Activated naive CD4-positive, alpha-beta T cell treated with anti-CD3 and anti-CD28 coated beads, Interleukin-2, amount 50 U/mL, for 24 hours (primary cell): ENCODE data around the gene WNT9A.

Experiments
- H3K27ac Mint-ChIP-seq: one replicate; pipeline ENCODE4 v1.8.0; 2021; ENCODE audit warnings: mild to moderate bottlenecking, mixed read lengths
- H3K27me3 Mint-ChIP-seq: one replicate; pipeline ENCODE4 v1.8.0; 2021; ENCODE audit warnings: mixed read lengths
- H3K36me3 Mint-ChIP-seq: one replicate; pipeline ENCODE4 v1.8.0; 2021; ENCODE audit warnings: mixed read lengths
- H3K4me1 Mint-ChIP-seq: one replicate; pipeline ENCODE4 v1.8.0; 2021; ENCODE audit warnings: mixed read lengths
- H3K4me3 Mint-ChIP-seq: one replicate; pipeline ENCODE4 v1.8.0; 2021; ENCODE audit warnings: mild to moderate bottlenecking, mixed read lengths
- H3K9me3 Mint-ChIP-seq: one replicate; pipeline ENCODE4 v1.8.0; 2021; ENCODE audit warnings: mixed read lengths

Gene WNT9A

DNA sequence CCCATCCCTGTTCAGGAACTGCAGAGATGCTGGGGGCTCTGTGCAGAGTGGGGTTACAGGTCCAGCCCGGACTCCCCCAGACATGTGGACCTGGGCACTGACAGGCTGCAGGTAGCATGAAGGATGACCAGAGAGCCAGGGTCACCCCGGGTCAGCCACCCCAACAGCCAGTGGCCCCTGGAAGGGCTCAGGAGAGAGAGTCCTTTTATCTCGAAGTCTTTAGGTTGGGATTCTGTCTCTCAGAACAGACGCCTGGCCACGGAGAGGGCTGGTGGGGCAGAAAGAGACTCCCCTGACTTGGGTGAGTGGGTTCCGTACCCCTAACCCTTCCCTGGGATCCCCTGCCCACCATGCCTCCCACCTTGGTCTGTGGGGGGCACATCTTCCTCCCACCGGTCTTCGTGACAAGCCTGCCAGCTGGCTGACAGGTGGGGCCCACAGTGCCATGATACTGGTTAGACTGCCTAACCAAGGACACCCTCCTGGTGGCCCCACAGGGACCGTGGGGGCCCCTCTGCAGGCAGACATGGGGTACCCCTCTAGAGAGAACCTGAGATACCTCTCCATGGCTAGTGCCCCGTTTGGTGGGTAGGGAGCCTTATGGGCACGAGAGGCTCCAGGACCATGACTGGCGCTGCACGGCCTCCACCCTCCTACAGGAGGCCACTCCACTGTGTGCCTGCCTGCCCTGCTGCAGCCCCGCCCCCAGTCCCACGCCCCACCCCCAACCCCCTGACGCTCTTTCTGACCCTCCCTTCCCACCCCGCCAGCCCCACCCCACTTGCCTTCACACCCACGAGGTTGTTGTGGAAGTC, 24.2 kb downstream of the WNT9A start:
- H3K27me3 Mint-ChIP-seq: no peaks in the 10 kb centered on the region
- no peaks in the 10 kb centered on the region for H3K9me3 Mint-ChIP-seq
- H3K36me3 Mint-ChIP-seq: no peaks in the 10 kb centered on the region
- no peaks in the 10 kb centered on the region for H3K4me1 Mint-ChIP-seq
- no peak overlapping the region for H3K4me3 Mint-ChIP-seq
- no peak overlapping the region for H3K27ac Mint-ChIP-seq

DNA sequence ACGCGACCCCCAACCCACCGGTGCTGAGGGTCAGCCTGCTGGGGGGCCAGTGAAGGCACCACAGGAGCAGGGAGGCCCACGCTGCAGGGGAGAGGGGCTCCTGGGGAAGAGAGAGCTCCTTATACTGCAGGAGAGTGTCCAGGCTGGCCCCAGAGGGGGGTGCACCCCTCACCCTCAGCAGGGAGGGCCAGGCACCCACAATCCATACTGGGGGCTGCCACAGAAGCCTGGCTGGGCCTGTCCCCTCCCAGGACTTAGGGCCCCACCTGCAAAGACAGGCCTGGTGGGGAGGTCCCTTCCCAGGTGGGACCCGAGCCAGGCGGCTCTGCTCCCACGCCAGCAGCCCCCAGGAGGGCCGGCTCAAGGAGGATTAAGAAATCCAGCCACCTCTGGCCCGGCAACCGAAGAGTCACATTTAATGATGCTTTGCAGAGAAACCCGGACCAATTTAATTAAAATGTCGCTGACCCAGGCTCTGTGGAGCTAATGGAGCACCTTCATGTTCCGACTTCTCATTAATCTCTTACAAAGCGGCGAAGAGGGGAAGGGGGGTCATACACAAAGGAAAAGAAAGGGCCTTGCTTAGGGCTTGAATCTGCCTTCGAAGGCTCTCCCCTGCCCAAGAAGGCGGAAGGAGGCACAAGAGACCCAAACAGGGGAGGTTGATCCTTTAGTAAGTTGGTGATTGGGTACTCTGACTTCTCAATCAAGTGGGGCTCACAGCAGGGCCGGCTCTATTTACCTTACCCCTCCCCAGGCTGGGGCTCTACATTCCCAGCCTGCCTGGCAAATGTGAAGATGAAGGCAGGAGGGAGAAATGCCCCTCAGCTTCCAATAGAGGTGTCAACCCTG, 25.0 kb downstream of the WNT9A start:
- no peak overlapping the region for H3K4me3 Mint-ChIP-seq
- H3K9me3 Mint-ChIP-seq: no peaks in the 10 kb centered on the region
- H3K27ac Mint-ChIP-seq: no peak overlapping the region
- H3K27me3 Mint-ChIP-seq: no peaks in the 10 kb centered on the region
- H3K36me3 Mint-ChIP-seq: no peaks in the 10 kb centered on the region
- H3K4me1 Mint-ChIP-seq: no peaks in the 10 kb centered on the region

GRCh38 chr1:227921461-227922185, 26.1 kb downstream of the WNT9A start:
- no peaks in the 10 kb centered on the region for H3K27me3 Mint-ChIP-seq
- no peaks in the 10 kb centered on the region for H3K4me1 Mint-ChIP-seq
- H3K36me3 Mint-ChIP-seq: no peaks in the 10 kb centered on the region
- no peak overlapping the region for H3K27ac Mint-ChIP-seq
- no peak overlapping the region for H3K4me3 Mint-ChIP-seq
- no peaks in the 10 kb centered on the region for H3K9me3 Mint-ChIP-seq

- H3K27ac Mint-ChIP-seq: no peak overlapping the region
- no peaks in the 10 kb centered on the region for H3K27me3 Mint-ChIP-seq
- no peak overlapping the region for H3K4me3 Mint-ChIP-seq
- H3K9me3 Mint-ChIP-seq: no peaks in the 10 kb centered on the region
- H3K36me3 Mint-ChIP-seq: no peaks in the 10 kb centered on the region
- H3K4me1 Mint-ChIP-seq: no peaks in the 10 kb centered on the region
Measured at GRCh38 chr1:227920896-227921295, 26.8 kb downstream of the WNT9A start.

DNA sequence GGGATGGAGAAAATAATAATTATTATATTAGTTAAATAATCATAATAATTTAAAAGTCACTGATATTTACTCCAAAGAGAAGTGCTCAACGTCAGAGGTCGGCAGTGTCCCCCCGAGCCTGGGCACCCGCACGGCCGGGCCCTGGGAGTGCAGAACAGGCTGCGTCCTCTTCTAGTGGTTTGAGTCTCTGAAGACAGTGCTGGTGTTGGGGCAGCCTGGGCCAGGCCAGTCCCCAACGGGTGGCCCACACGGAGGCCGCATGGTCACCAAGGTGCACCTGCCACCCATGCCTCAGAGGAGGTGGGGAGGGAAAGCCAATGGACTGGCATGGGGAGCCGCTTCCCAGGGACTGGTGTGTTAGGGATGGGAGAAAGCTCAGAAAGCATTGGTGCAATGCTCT, 27.3 kb downstream of the WNT9A start:
- no peak overlapping the region for H3K27ac Mint-ChIP-seq
- no peaks in the 10 kb centered on the region for H3K27me3 Mint-ChIP-seq
- H3K9me3 Mint-ChIP-seq: no peaks in the 10 kb centered on the region
- H3K4me1 Mint-ChIP-seq: no peaks in the 10 kb centered on the region
- no peaks in the 10 kb centered on the region for H3K36me3 Mint-ChIP-seq
- no peak overlapping the region for H3K4me3 Mint-ChIP-seq

- Mint-ChIP-seq H3K27ac (no peak overlapping the region), H3K4me1 (no peaks in the 10 kb centered on the region), H3K36me3 (no peaks in the 10 kb centered on the region)
Measured at GRCh38 chr1:227919906-227920305, 27.8 kb downstream of the WNT9A start.

GRCh38 chr1:227918736-227919135, 29.0 kb downstream of the WNT9A start:
- Mint-ChIP-seq H3K27me3 (no peaks in the 10 kb centered on the region), H3K9me3 (no peaks in the 10 kb centered on the region), H3K4me3 (no peak overlapping the region), H3K36me3 (no peaks in the 10 kb centered on the region), H3K4me1 (no peaks in the 10 kb centered on the region), H3K27ac (no peak overlapping the region)

More at GRCh38 chr1:227919906-227920305, 27.8 kb downstream of the WNT9A start:
- Mint-ChIP-seq H3K4me3 (no peak overlapping the region), H3K9me3 (no peaks in the 10 kb centered on the region), H3K27me3 (no peaks in the 10 kb centered on the region)

DNA sequence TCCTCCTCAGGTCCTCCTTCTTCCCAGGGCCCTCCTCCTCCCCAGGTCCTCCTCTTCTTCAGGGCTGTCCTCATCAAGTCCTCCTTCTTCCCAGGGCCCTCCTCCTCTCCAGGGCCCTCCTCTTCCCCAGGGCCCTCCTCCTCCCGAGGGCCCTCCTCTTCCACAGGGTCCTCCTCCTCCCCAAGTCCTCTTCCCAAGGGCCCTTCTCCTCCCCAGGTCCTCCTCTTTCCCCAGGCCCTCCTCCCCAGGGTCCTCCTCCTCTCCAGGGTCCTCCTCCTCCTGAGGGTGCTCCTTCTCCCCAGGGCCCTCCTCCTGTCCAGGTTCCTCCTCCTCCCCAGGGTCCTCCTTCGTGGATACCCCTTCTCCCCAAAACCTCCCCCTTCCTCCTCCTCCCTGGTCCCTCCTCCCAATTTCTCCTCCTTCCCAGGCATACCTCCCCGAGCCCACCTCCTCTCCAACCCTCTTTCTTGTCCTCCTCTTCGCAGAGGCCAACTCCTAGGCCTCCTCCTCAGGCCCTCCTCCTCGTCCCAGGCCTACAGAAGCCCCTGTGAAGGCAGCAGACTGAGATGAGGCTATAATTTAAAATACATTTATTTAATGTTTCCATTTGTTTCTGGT, 29.5 kb downstream of the WNT9A start:
- no peak overlapping the region for H3K4me3 Mint-ChIP-seq
- H3K9me3 Mint-ChIP-seq: no peaks in the 10 kb centered on the region
- H3K27me3 Mint-ChIP-seq: no peaks in the 10 kb centered on the region
- H3K4me1 Mint-ChIP-seq: no peaks in the 10 kb centered on the region
- H3K27ac Mint-ChIP-seq: no peak overlapping the region
- H3K36me3 Mint-ChIP-seq: no peaks in the 10 kb centered on the region

DNA sequence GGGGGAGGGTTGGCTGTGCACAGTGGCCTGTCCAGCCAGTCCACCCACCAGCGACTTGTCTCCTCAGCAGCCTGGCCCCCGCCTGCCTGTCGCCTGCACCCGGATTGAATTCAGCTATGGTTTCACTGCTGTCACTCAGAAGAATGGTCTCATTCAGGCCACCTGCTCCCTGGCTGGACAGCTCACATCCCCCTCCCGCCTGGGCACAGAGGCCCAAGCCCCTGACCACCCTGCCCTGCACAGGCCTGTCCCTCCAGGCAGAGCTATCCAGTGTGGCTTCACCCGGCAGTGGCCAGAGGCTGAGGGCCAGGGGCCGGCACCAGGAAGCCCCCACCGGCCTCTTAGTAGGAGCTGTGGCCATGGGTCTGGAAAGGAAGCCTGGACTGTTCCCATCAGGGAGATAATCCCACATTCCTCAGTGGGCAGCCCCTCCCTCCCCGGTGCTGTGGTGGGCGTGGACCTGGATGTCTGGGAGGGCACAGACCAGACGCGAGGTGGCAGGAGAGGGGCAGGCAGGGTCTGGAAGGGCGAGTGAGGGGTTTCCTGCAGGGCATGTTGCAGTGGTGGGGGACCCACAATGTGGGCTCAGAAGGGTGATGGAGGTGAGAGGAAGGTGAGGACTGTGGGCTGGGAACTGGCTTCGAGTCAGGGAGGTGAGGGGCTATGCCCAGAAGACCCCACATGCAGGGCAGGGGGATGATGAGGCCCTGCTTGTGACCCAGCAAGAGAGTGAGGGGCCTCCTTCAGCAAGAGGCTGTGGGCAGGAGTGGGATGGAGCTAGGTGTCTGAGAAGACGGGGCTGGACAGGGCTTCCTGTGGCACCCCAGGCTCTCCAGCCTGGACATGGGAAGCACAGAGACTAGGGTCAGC, 30.4 kb downstream of the WNT9A start:
- Mint-ChIP-seq H3K9me3 (no peaks in the 10 kb centered on the region), H3K4me1 (no peaks in the 10 kb centered on the region), H3K4me3 (no peak overlapping the region), H3K27ac (no peak overlapping the region), H3K36me3 (no peaks in the 10 kb centered on the region), H3K27me3 (no peaks in the 10 kb centered on the region)

DNA sequence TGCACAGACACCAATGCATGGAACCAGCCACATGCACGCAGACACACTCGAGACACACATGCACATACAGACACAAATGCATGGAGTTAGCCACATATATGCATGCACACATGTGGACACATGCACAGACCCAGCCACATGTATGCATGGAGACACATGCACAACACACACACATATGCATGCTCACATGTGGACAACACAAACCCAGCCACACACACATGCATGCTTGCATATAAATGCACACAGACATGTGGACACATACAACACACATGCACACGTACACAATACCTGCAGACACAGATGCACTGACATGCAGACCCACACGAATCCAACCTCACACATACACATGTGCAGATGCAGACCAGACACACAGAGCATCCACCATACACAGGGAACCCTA, 31.1 kb downstream of the WNT9A start:
- no peaks in the 10 kb centered on the region for H3K27me3 Mint-ChIP-seq
- H3K27ac Mint-ChIP-seq: no peak overlapping the region
- no peaks in the 10 kb centered on the region for H3K36me3 Mint-ChIP-seq
- no peaks in the 10 kb centered on the region for H3K9me3 Mint-ChIP-seq
- H3K4me1 Mint-ChIP-seq: no peaks in the 10 kb centered on the region
- no peak overlapping the region for H3K4me3 Mint-ChIP-seq

GRCh38 chr1:227915564-227916553, 31.9 kb downstream of the WNT9A start:
- Mint-ChIP-seq H3K27me3 (no peaks in the 10 kb centered on the region), H3K4me3 (no peak overlapping the region), H3K9me3 (no peaks in the 10 kb centered on the region), H3K4me1 (no peaks in the 10 kb centered on the region), H3K36me3 (no peaks in the 10 kb centered on the region), H3K27ac (no peak overlapping the region)

GRCh38 chr1:227914801-227915563, 32.8 kb downstream of the WNT9A start:
- no peak overlapping the region for H3K4me3 Mint-ChIP-seq
- H3K36me3 Mint-ChIP-seq: no peaks in the 10 kb centered on the region
- H3K27me3 Mint-ChIP-seq: no peaks in the 10 kb centered on the region
- H3K27ac Mint-ChIP-seq: no peak overlapping the region
- no peaks in the 10 kb centered on the region for H3K9me3 Mint-ChIP-seq
- H3K4me1 Mint-ChIP-seq: no peaks in the 10 kb centered on the region
